ENCODE data around the gene MT1A. TPM values are rescaled to one million over a fixed set of nuclear protein-coding genes. Genes with fewer than 3 reads are reported as not detected.

MT1A gene
- total RNA-seq, 1 donor from 2014 or later = not detected

- CTCF ChIA-PET = interaction anchor here (1.3 kb wide), 1 partner anchor 34 kb away, joined by 4 read pairs; no protein-coding TSS in a partner anchor
- intact Hi-C loops (cut with micrococcal nuclease) = loop anchor here (1.0 to 10.0 kb wide), 5 partner anchors 21 to 1518 kb away; partner anchors contain the start of genes AMFR, CCDC102A and CFAP20
- H3K9me3 Mint-ChIP-seq = peaks cover 3% of the 10 kb centered on the region
- peaks cover 36% of the 10 kb centered on the region for H3K4me1 Mint-ChIP-seq
- POLR2A ChIA-PET = interaction anchor here (0.9 to 1.7 kb wide), 4 partner anchors 21 to 73 kb away, joined by 3 to 9 read pairs (median 5); partner anchors contain the start of genes MT1F and MT1X
- H3K36me3 Mint-ChIP-seq (ENCODE audit: low read depth) = no peaks in the 10 kb centered on the region
- DNase-seq (no peak), ATAC-seq (ENCODE audit: low read depth) (peak; percentile 49)
- TF ChIP-seq CTCF (IDR thresholded peaks at IDR 0.05) = no peak
- H3K27ac Mint-ChIP-seq = peak overlapping the region; percentile 87
- H3K4me3 Mint-ChIP-seq = peak overlapping the region; percentile 93
- H3K27me3 Mint-ChIP-seq = no peaks in the 10 kb centered on the region
Measured at GRCh38 chr16:56609463-56609921, 29.0 kb upstream of the MT1A start.

- ChIA-PET CTCF (interaction anchor here (1.3 to 1.5 kb wide), 3 partner anchors 20 to 91 kb away, joined by 3 to 5 read pairs (median 4); no protein-coding TSS in a partner anchor), POLR2A (interaction anchor here (0.6 to 0.9 kb wide), 3 partner anchors 43 to 118 kb away, joined by 3 to 10 read pairs (median 4); partner anchors contain the start of gene MT1F)
- Mint-ChIP-seq H3K27ac (peak overlapping the region; percentile 87), H3K27me3 (no peaks in the 10 kb centered on the region), H3K4me3 (peak overlapping the region; percentile 93), H3K9me3 (peaks cover 3% of the 10 kb centered on the region), H3K36me3 (ENCODE audit: low read depth) (no peaks in the 10 kb centered on the region), H3K4me1 (peaks cover 36% of the 10 kb centered on the region)
- intact Hi-C loops (cut with micrococcal nuclease) = no loop called here
- peak; percentile 41 for ATAC-seq (ENCODE audit: low read depth)
- DNase-seq = no peak
- TF ChIP-seq CTCF (IDR thresholded peaks at IDR 0.05) = no peak
Measured at GRCh38 chr16:56610017-56610608, 28.4 kb upstream of the MT1A start.

GRCh38 chr16:56610609-56611111 is 27.8 kb upstream of the MT1A start:
- Mint-ChIP-seq H3K4me3 (peak overlapping the region; percentile 93), H3K27me3 (no peaks in the 10 kb centered on the region), H3K9me3 (peaks cover 2% of the 10 kb centered on the region), H3K36me3 (ENCODE audit: low read depth) (no peaks in the 10 kb centered on the region), H3K27ac (peak overlapping the region; percentile 87), H3K4me1 (peaks cover 36% of the 10 kb centered on the region)
- CTCF ChIA-PET = interaction anchor here (1.3 to 1.5 kb wide), 2 partner anchors 20 to 91 kb away, joined by 3 to 5 read pairs; no protein-coding TSS in a partner anchor
- POLR2A ChIA-PET = interaction anchor here (0.6 kb wide), 1 partner anchor 119 kb away, joined by 10 read pairs; no protein-coding TSS in a partner anchor
- no peak for DNase-seq
- intact Hi-C loops (cut with micrococcal nuclease) = no loop called here
- TF ChIP-seq CTCF (IDR thresholded peaks at IDR 0.05) = no peak
- no peak for ATAC-seq (ENCODE audit: low read depth)

GRCh38 chr16:56611281-56611833 is 27.1 kb upstream of the MT1A start:
- no peaks in the 10 kb centered on the region for H3K27me3 Mint-ChIP-seq
- intact Hi-C loops (cut with micrococcal nuclease) = no loop called here
- no peak for ATAC-seq (ENCODE audit: low read depth)
- peak overlapping the region; percentile 87 for H3K27ac Mint-ChIP-seq
- no peak for TF ChIP-seq CTCF (IDR thresholded peaks at IDR 0.05)
- no peak for DNase-seq
- no peaks in the 10 kb centered on the region for H3K9me3 Mint-ChIP-seq
- H3K4me1 Mint-ChIP-seq = peaks cover 36% of the 10 kb centered on the region
- H3K36me3 Mint-ChIP-seq (ENCODE audit: low read depth) = no peaks in the 10 kb centered on the region
- POLR2A ChIA-PET = interaction anchor here (0.8 to 1.2 kb wide), 2 partner anchors 11 to 13 kb away, joined by 3 to 5 read pairs; no protein-coding TSS in a partner anchor
- CTCF ChIA-PET = interaction anchor here (0.8 to 1.5 kb wide), 3 partner anchors 11 to 90 kb away, joined by 3 to 5 read pairs (median 3); no protein-coding TSS in a partner anchor
- peak overlapping the region; percentile 4 for H3K4me3 Mint-ChIP-seq

GRCh38 chr16:56613706-56614105 is 24.8 kb upstream of the MT1A start:
- CTCF ChIA-PET = no interaction called here
- DNase-seq (no peak), ATAC-seq (ENCODE audit: low read depth) (no peak)
- H3K4me1 Mint-ChIP-seq = peaks cover 36% of the 10 kb centered on the region
- H3K36me3 Mint-ChIP-seq (ENCODE audit: low read depth) = no peaks in the 10 kb centered on the region
- H3K4me3 Mint-ChIP-seq = no peak overlapping the region
- no peak overlapping the region for H3K27ac Mint-ChIP-seq
- peaks cover 20% of the 10 kb centered on the region for H3K27me3 Mint-ChIP-seq
- H3K9me3 Mint-ChIP-seq = no peaks in the 10 kb centered on the region
- intact Hi-C loops (cut with micrococcal nuclease) = no loop called here
- POLR2A ChIA-PET = no interaction called here
- TF ChIP-seq CTCF (IDR thresholded peaks at IDR 0.05) = no peak
